GM18502 (cell line): Measurements from ENCODE around the gene OR4D6.

ENCODE experiments used
- ATAC-seq: cut with Tn5 transposase; IDR thresholded peaks from one replicate; pipeline ENCODE4 v1.9.1; 2021; ENCODE audit warnings: mild to moderate bottlenecking; ENCODE audit not compliant: unreplicated experiment, poor library complexity

Gene OR4D6

GRCh38 chr11:59503276-59503675, 46.5 kb downstream of the OR4D6 start, which contains the start of gene OR4D11:
OR4D11 (plus strand) TSS chr11:59503576; CDS start chr11:59503576, 0 bp downstream.
- ATAC-seq = no peak
